Measurements from ENCODE around the gene DIPK1B.

The DIPK1B gene

DNA sequence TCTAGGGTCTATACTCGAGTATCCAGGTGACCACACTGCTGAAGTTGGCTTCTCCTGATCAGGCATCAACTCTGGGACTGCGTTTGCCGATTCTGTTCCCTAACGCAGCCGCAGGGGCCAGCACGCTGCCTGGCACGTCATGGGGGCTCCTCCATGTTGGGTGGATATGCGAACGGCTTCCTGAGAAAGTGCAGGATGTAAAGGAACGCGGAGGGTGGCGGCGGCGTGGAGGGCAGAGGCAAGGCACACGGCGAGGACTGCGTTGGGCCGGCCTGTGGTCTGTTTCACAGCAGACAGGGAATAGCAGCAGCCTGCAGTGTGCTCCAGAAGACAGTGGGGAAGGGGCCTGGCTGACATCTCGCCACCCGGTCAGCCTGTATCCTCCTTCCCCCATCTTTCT, 26.6 kb downstream of the DIPK1B start:
- Histone ChIP-seq H3K4me1 (ENCODE audit: control insufficient read depth in 2 of 2, insufficient read depth in 1 of 2, low read depth in 1 of 2, low read length in 2 of 2) (peaks cover 7% of the 10 kb centered on the region in 2 donors), H2BK120ac (ENCODE audit: low read depth, low read length) (no peak overlapping the region), H2BK12ac (ENCODE audit: low read length) (no peak overlapping the region), H3K4ac (ENCODE audit: low read length) (no peak overlapping the region), H4K91ac (ENCODE audit: low read depth, low read length, poor library complexity) (no peak overlapping the region), H2BK15ac (ENCODE audit: low read length) (peak overlapping the region; percentile 21), H2AFZ (ENCODE audit: low read length) (no peak overlapping the region), H3K27ac (replicated peaks; ENCODE audit: low read length) (no peak overlapping the region), H3K79me1 (ENCODE audit: low read depth, low read length) (no peaks in the 10 kb centered on the region), H3K4me2 (ENCODE audit: insufficient read depth, low read length, poor library complexity, severe bottlenecking) (no peak overlapping the region), H2AK5ac (ENCODE audit: low read depth, low read length) (no peak overlapping the region), H2BK5ac (ENCODE audit: low read length) (no peak overlapping the region), H3K9ac (ENCODE audit: low read depth, low read length, poor library complexity) (no peak overlapping the region), H3K14ac (ENCODE audit: low read length) (peak overlapping the region; percentile 57), H3K27me3 (ENCODE audit: control insufficient read depth in 3 of 3, insufficient read depth in 3 of 3, low read depth in 1 of 3, low read length in 3 of 3) (peaks cover 2 to 62% (median 4%) of the 10 kb centered on the region in 3 experiments), H4K8ac (ENCODE audit: low read depth, low read length) (no peak overlapping the region), H3K23ac (ENCODE audit: low read depth, low read length, poor library complexity) (peak overlapping the region; percentile 59), H3K18ac (ENCODE audit: low read length) (peak overlapping the region; percentile 44), H3K4me3 (ENCODE audit: low read length in 2 of 2) (no peak overlapping the region), H3K36me3 (replicated peaks in 1 of 2; ENCODE audit: control insufficient read depth in 2 of 2, insufficient read depth in 2 of 2, low read length in 2 of 2) (no peaks in the 10 kb centered on the region), H3K9me3 (replicated peaks in 1 of 2; ENCODE audit: control insufficient read depth in 2 of 2, insufficient read depth in 1 of 2, low read depth in 1 of 2, low read length in 2 of 2) (no peaks in the 10 kb centered on the region)
- DNase-seq (ENCODE audit: low spot score) = no peak
- no CpG with 5 or more reads among the region's 20 CpGs for WGBS, 2 donors (ENCODE audit: extremely low coverage in 2 of 2, insufficient read length in 2 of 2, insufficient replicate concordance in 1 of 2)

GRCh38 chr9:136739509-136739908, 27.1 kb downstream of the DIPK1B start:
- no peaks in the 10 kb centered on the region for H3K9me3 ChIP-seq (replicated peaks in 1 of 2; ENCODE audit: control insufficient read depth in 2 of 2, insufficient read depth in 1 of 2, low read depth in 1 of 2, low read length in 2 of 2)
- H4K91ac ChIP-seq (ENCODE audit: low read depth, low read length, poor library complexity) = no peak overlapping the region
- no peak overlapping the region for H3K4me3 ChIP-seq (ENCODE audit: low read length in 2 of 2)
- H2AK5ac ChIP-seq (ENCODE audit: low read depth, low read length) = peak overlapping the region; percentile 66
- H3K36me3 ChIP-seq (replicated peaks in 1 of 2; ENCODE audit: control insufficient read depth in 2 of 2, insufficient read depth in 2 of 2, low read length in 2 of 2) = no peaks in the 10 kb centered on the region
- no peak overlapping the region for H3K14ac ChIP-seq (ENCODE audit: low read length)
- no peak overlapping the region for H2AFZ ChIP-seq (ENCODE audit: low read length)
- H2BK15ac ChIP-seq (ENCODE audit: low read length) = no peak overlapping the region
- no peak overlapping the region for H3K23ac ChIP-seq (ENCODE audit: low read depth, low read length, poor library complexity)
- no peak overlapping the region for H3K9ac ChIP-seq (ENCODE audit: low read depth, low read length, poor library complexity)
- H3K4ac ChIP-seq (ENCODE audit: low read length) = no peak overlapping the region
- H4K8ac ChIP-seq (ENCODE audit: low read depth, low read length) = no peak overlapping the region
- no peak for DNase-seq (ENCODE audit: low spot score)
- no peak overlapping the region for H2BK12ac ChIP-seq (ENCODE audit: low read length)
- H3K27ac ChIP-seq (replicated peaks; ENCODE audit: low read length) = no peak overlapping the region
- H3K27me3 ChIP-seq (ENCODE audit: control insufficient read depth in 3 of 3, insufficient read depth in 3 of 3, low read depth in 1 of 3, low read length in 3 of 3) = peaks cover 2 to 60% (median 4%) of the 10 kb centered on the region in 3 experiments
- H3K4me1 ChIP-seq (ENCODE audit: control insufficient read depth in 2 of 2, insufficient read depth in 1 of 2, low read depth in 1 of 2, low read length in 2 of 2) = peaks cover 7% of the 10 kb centered on the region in 2 donors
- no CpG with 5 or more reads among the region's 23 CpGs for WGBS, 2 donors (ENCODE audit: extremely low coverage in 2 of 2, insufficient read length in 2 of 2, insufficient replicate concordance in 1 of 2)
- no peaks in the 10 kb centered on the region for H3K79me1 ChIP-seq (ENCODE audit: low read depth, low read length)
- no peak overlapping the region for H2BK120ac ChIP-seq (ENCODE audit: low read depth, low read length)
- no peak overlapping the region for H3K4me2 ChIP-seq (ENCODE audit: insufficient read depth, low read length, poor library complexity, severe bottlenecking)
- peak overlapping the region; percentile 59 for H2BK5ac ChIP-seq (ENCODE audit: low read length)
- H3K18ac ChIP-seq (ENCODE audit: low read length) = peak overlapping the region; percentile 60

DNA sequence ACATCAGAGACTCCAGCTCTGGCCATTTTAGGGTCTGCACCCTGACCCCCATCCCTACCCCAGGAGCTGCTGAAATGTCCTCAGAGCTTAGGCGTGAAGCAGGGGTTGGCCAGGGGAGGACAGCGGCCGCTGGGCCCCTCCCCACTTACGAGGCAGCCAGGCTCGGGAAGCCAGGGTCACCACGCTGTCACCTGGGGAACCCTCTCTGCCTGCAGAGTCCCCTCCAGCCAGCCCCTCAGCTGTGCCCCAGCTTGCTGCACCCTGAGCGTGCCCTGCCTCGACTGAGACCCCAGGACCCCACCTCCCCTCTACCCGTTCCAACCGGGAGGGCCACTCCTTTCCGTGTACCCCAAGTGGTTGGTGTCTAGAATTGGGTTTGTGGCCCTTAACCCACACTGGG, 27.7 kb downstream of the DIPK1B start:
- Histone ChIP-seq H3K4ac (ENCODE audit: low read length) (no peak overlapping the region), H3K4me2 (ENCODE audit: insufficient read depth, low read length, poor library complexity, severe bottlenecking) (no peak overlapping the region), H2BK120ac (ENCODE audit: low read depth, low read length) (no peak overlapping the region), H2BK15ac (ENCODE audit: low read length) (no peak overlapping the region), H3K9ac (ENCODE audit: low read depth, low read length, poor library complexity) (peak overlapping the region; percentile 12), H3K18ac (ENCODE audit: low read length) (no peak overlapping the region), H2AK5ac (ENCODE audit: low read depth, low read length) (peak overlapping the region; percentile 43), H2BK5ac (ENCODE audit: low read length) (peak overlapping the region; percentile 59), H3K27me3 (ENCODE audit: control insufficient read depth in 3 of 3, insufficient read depth in 3 of 3, low read depth in 1 of 3, low read length in 3 of 3) (peaks cover 2 to 56% (median 4%) of the 10 kb centered on the region in 3 experiments), H4K91ac (ENCODE audit: low read depth, low read length, poor library complexity) (no peak overlapping the region), H3K36me3 (replicated peaks in 1 of 2; ENCODE audit: control insufficient read depth in 2 of 2, insufficient read depth in 2 of 2, low read length in 2 of 2) (no peaks in the 10 kb centered on the region), H3K23ac (ENCODE audit: low read depth, low read length, poor library complexity) (no peak overlapping the region), H3K4me1 (ENCODE audit: control insufficient read depth in 2 of 2, insufficient read depth in 1 of 2, low read depth in 1 of 2, low read length in 2 of 2) (peaks cover 7% of the 10 kb centered on the region in 2 donors), H3K27ac (replicated peaks; ENCODE audit: low read length) (no peak overlapping the region), H3K4me3 (ENCODE audit: low read length in 2 of 2) (no peak overlapping the region), H4K8ac (ENCODE audit: low read depth, low read length) (no peak overlapping the region), H3K9me3 (replicated peaks in 1 of 2; ENCODE audit: control insufficient read depth in 2 of 2, insufficient read depth in 1 of 2, low read depth in 1 of 2, low read length in 2 of 2) (no peaks in the 10 kb centered on the region), H3K79me1 (ENCODE audit: low read depth, low read length) (no peaks in the 10 kb centered on the region), H2BK12ac (ENCODE audit: low read length) (peak overlapping the region; percentile 46), H3K14ac (ENCODE audit: low read length) (no peak overlapping the region), H2AFZ (ENCODE audit: low read length) (no peak overlapping the region)
- WGBS, 2 donors (ENCODE audit: extremely low coverage in 2 of 2, insufficient read length in 2 of 2, insufficient replicate concordance in 1 of 2) = no CpG with 5 or more reads among the region's 11 CpGs
- DNase-seq (ENCODE audit: low spot score) = no peak

DNA sequence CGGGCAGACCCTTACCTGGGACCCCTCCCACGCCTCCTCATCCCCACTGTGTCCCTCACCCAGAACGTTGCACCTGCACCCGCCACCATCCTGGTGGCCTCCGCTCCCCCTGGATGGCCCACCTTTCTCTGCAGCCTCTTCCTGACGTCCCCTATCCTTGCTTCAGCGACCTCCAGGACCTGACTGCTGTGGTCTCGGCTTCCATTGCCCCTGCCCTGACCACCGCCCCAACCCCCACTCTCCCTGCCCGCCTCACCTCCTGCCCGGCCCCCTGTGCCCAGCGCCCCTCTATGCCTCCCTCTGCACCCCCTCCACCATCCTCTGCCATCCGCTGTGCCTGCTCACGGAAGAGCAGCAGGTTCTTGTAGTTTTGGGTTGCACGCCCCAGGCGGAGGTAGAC, 28.1 kb downstream of the DIPK1B start:
- Histone ChIP-seq H3K4me3 (ENCODE audit: low read length in 2 of 2) (no peak overlapping the region), H3K4me1 (ENCODE audit: control insufficient read depth in 2 of 2, insufficient read depth in 1 of 2, low read depth in 1 of 2, low read length in 2 of 2) (peaks cover 7% of the 10 kb centered on the region in 2 donors), H2BK12ac (ENCODE audit: low read length) (peak overlapping the region; percentile 73), H4K8ac (ENCODE audit: low read depth, low read length) (no peak overlapping the region), H3K9ac (ENCODE audit: low read depth, low read length, poor library complexity) (no peak overlapping the region), H3K4me2 (ENCODE audit: insufficient read depth, low read length, poor library complexity, severe bottlenecking) (no peak overlapping the region), H4K91ac (ENCODE audit: low read depth, low read length, poor library complexity) (no peak overlapping the region), H3K18ac (ENCODE audit: low read length) (peak overlapping the region; percentile 48), H2BK5ac (ENCODE audit: low read length) (peak overlapping the region; percentile 59), H2AK5ac (ENCODE audit: low read depth, low read length) (peak overlapping the region; percentile 98), H3K27me3 (ENCODE audit: control insufficient read depth in 3 of 3, insufficient read depth in 3 of 3, low read depth in 1 of 3, low read length in 3 of 3) (peaks cover 2 to 56% (median 4%) of the 10 kb centered on the region in 3 experiments), H3K4ac (ENCODE audit: low read length) (no peak overlapping the region), H2BK15ac (ENCODE audit: low read length) (no peak overlapping the region), H2AFZ (ENCODE audit: low read length) (no peak overlapping the region), H3K23ac (ENCODE audit: low read depth, low read length, poor library complexity) (peak overlapping the region; percentile 55), H3K14ac (ENCODE audit: low read length) (no peak overlapping the region), H3K27ac (replicated peaks; ENCODE audit: low read length) (no peak overlapping the region), H2BK120ac (ENCODE audit: low read depth, low read length) (no peak overlapping the region), H3K9me3 (replicated peaks in 1 of 2; ENCODE audit: control insufficient read depth in 2 of 2, insufficient read depth in 1 of 2, low read depth in 1 of 2, low read length in 2 of 2) (no peaks in the 10 kb centered on the region), H3K79me1 (ENCODE audit: low read depth, low read length) (no peaks in the 10 kb centered on the region), H3K36me3 (replicated peaks in 1 of 2; ENCODE audit: control insufficient read depth in 2 of 2, insufficient read depth in 2 of 2, low read length in 2 of 2) (no peaks in the 10 kb centered on the region)
- no CpG with 5 or more reads among the region's 16 CpGs for WGBS, 2 donors (ENCODE audit: extremely low coverage in 2 of 2, insufficient read length in 2 of 2, insufficient replicate concordance in 1 of 2)
- no peak for DNase-seq (ENCODE audit: low spot score)
